ENCODE results near the gene PANK4.

Gene PANK4

GRCh38 chr1:2494323-2494693 lies 32.1 kb downstream of the PANK4 start:
- DNase-seq: no peak

DNA sequence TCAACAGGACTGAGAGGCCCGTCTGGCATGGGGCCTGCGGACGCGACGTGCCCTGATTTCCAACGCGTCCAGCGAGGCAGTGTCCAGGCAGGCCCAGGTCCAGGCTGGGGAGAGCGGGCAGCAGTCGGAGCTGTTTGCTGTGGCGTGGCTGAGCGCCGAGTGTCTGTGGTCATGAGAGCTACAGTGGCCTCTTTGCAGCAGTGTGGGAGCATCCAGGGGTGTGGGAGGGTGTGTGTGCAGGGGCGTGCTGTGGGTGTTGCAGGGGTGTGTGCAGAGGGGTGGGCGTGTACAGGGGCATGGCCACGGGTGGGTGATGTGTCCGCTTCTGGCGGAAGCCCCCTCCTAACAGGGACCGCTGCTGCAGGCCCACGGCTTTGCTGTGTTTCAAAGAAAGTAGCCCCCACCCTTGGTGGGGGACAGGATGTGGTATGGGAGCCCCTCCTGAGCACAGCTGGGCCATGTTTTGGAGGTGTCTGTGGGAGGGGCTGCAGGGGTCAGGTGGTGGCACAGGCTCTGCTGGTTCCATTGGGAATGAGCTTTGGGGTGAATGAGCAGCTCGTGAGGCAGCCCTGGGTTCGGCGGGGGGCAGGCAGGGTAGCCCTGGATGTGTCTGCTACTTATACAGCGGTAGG lies 32.6 kb downstream of the PANK4 start:
- no peak for DNase-seq

DNA sequence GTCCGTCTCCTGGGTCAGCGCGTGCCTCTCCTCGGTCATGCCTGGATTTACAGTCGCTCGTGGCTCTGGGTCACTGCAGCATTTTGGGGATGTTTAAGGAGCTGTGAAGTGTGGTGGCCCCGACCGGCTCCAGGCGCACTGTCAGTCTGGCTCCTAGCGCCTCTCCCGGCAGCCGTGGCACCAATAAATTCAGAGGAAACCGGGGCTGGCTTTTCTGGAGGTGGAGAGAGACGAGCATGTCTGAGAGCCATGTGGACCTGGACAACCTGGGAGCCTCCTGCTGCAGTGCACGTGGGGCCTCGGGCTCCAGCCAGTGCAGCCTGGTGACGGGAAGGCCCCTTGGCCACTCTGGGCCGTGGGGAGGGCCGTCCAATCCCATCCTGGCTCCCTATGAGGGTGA lies 33.2 kb downstream of the PANK4 start:
- peak; percentile 24 for DNase-seq

- DNase-seq: no peak
These were observed 34.3 kb downstream of the PANK4 start for GRCh38 chr1:2492091-2492490.

DNA sequence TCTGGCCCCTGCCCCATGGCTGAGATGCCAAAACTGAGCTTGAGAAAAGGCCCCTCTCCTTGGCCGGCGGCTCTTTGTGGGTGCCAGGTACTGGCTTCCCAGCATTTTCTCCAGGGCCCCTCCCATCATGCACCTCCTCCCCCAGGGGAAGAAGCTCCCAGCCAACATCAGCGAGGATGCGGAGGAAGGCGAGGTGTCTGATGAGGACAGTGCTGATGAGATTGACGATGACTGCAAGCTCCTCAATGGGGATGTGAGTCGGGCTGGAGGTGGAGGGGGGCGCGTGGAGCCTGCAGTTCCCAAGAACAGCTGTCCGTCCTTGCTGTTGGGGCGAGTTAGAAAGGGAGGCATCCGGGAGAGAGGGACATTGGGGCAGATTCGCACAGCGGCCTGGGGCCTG lies 36.8 kb downstream of the PANK4 start:
- DNase-seq: no peak

GRCh38 chr1:2488688-2489087 lies 37.7 kb downstream of the PANK4 start:
- no peak for DNase-seq

- no peak for DNase-seq
These were observed 39.8 kb downstream of the PANK4 start for GRCh38 chr1:2486558-2486957.

GRCh38 chr1:2486041-2486440 lies 40.4 kb downstream of the PANK4 start:
- no peak for DNase-seq

GRCh38 chr1:2483970-2484369 lies 42.4 kb downstream of the PANK4 start:
- no peak for DNase-seq

GRCh38 chr1:2483026-2483425 lies 43.4 kb downstream of the PANK4 start:
- DNase-seq: no peak

DNA sequence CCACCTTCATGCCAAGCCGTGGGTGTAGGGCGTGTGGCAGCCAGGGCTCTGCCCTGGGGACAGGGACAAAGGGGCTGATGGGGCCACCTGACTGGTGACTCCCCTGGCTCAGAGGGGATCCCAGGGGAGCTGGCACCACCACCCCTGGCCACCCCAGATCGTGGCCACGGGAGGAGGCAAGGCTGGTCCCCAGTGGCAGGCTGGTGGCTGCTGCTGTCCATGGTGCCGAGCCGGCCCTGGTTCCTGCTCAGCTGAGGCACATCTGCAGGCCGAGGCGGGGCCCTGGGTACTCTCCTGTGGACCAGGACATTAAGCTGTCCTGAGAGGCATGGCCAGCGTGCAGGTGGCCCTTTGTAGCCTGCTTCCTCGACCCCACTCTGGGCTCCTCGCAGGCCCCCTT lies 43.8 kb downstream of the PANK4 start:
- no peak for DNase-seq

GRCh38 chr1:2481885-2482284 lies 44.5 kb downstream of the PANK4 start:
- DNase-seq: no peak

GRCh38 chr1:2480986-2481364 lies 45.4 kb downstream of the PANK4 start:
- peak; percentile 36 for DNase-seq

DNA sequence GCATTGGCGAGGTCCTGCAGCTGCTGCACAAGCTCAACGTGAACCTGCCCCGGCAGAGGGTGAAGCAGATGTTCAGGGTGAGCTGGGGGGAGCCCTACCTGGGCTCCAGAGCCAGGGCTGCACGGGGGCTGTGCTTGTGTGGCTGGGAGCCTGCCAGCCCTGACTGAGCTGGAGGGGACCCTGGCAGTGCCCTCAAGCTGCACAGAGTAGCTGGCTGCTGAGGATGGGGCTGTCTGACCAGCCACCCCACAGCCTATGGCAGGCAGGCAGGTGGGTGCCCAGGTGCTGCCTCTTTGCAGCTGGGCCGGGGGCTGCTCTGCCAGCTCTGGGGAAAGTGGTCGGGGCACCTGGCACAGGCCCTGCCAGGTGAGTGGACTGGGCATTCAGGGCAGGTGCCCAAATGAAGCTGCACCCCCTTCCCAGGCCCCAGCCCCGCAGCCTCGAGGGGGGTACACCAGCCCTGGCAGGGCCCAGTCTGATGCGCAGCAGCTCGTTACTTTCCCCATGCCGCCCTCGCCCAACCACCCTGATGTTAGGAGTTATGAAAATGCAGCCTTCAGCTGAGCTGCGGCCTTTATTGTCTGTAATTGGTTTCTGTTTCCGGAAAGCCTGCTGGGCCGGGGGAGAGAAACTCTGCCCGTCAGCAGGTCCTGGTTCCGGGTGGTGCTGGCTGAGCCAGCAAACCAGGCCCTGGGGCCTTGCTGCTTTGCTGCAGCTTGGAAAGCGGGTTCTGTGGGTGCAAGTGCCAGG lies 46.0 kb downstream of the PANK4 start:
- no peak for DNase-seq

DNA sequence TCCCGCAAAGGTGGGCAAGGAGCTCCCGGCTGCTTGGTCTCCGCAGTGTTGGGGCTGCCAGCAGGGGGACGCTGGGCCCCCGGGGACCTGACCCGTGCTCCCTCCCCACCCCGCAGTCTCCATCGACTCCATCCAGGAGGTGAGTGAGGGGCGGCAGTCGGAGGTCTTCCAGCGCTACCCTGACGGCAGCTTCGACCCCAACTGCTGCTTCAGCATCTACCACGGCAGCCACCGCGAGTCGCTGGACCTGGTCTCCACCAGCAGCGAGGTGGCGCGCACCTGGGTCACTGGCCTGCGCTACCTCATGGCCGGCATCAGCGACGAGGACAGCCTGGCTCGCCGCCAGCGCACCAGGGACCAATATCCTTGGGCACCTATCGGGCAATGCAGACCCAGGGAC lies 46.8 kb downstream of the PANK4 start:
- DNase-seq: no peak

DNA sequence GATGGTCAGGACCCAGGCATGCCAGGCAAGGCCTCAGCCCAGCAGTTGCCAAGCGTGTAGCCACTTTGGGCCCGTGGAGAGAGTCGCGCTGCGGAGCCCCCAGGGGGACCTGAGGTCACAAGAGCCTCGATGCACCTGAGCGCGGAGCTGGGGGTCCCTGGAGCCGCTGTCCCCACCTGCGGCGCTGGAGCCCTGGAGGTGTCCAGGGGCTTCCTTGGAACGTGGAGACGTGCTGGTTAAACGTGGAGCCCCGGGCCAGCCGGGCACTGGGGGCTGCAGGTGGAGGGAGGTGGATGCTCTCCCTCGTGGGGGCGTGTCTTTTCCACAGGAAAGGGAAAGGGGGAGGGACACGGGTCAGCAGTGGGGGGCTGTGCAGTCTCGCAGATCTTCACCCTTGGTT lies 47.2 kb downstream of the PANK4 start:
- DNase-seq: no peak

DNA sequence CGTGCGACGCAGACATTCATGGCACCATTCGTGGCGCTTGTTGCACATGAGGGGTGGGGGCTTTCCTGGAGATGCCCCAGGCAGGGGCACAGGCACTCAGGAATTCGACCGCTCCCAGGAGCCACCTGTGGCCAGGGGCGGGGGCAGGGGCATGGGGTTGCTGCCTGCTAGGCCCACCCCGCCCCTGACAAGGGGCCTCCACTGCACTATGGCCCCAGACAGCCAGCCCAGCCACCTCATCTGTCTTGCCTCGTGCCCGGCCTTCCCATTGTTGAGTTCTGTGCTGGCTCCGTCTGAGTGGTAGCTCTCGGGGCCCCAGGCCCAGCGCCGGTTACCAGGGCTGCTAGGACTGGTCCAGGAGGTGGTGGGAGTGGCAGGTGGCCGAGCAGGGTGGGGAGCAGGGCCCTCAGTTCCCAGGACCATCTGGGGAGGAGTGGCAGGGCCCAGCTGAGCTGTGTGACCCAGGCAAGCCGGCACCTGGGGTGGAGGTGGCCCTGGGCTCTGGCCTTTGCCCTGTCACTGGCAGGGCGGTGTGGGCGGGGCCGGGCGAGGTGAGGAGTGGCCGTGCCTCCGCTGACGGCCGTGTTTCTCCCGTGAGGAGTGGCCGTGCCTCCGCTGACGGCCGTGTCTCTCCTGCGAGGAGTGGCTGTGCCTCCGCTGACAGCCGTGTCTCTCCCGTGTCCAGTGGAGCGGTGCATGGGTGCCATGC lies 48.5 kb downstream of the PANK4 start:
- peak; percentile 59 for DNase-seq

DNA sequence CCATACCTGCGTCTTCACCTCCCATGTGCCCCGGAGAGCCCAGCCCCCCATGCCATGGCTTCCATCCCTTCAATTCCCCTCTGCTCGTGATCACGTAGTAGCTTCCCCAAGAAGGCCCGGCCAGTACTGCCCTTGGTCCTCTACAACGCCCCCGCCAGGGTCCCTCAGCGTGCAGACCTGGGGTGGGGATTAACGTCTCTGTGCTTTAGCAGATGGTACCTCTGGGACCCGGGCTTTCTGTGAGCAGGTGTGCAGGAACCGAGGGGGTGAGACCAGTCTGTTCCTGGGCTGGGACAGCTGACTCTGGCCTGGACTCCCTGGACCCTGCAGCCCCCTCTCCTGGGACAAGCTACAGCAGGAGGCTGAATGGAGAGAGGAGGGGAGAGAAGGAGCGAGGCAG lies 49.1 kb downstream of the PANK4 start:
- DNase-seq: no peak

DNA sequence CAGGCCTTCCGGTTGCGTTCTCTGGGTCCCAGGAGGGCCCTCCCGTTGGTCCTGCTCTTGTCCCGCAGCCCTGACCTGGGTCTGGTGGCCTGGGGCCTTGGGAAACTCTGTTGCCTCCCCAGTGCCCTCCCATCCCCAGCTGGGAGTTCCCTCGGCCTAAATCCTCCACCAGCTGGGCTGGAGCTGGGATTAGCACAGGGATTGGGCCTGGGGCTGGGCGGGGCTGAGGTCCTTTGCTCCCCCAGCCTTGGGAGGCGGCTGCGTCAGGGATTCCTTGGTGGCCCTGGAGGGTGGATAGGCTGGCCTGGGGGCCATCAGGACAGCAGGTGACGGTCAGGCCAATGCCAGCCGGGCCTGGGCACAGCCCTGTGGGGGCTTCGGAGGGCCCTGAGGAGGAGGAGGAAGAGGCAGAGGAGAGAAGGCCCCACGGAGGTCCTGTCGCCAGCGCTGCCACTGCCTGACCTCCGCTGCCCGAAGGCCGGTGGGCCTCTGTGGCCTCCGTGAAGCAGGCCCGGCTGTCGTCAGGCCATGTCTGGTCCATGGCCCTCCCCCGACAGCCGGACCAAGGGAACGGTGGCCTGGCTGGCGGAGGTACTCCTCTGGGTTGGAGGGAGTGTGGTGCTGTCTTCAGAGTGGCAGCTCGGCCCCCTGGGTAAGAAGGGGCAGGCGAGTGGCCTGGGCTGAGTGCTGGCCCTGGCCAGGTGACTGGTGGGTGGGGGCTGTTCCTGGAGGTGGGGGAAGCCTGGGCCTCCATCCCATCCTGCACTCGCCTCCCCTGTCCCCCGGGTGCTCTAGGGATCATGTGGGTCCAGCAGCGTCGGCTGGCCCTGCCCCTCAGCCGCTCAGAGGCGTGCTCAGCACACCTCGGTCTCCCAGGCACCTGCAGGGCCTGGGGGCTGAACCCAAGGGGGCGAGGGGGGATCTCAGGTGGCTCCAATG lies 50.1 kb downstream of the PANK4 start, which contains the start of gene PLCH2:
PLCH2 (plus strand) TSS at position 229 of the 939 bp plus-strand sequence; CDS start at position 529, 300 bp downstream.
- DNase-seq: no peak

DNA sequence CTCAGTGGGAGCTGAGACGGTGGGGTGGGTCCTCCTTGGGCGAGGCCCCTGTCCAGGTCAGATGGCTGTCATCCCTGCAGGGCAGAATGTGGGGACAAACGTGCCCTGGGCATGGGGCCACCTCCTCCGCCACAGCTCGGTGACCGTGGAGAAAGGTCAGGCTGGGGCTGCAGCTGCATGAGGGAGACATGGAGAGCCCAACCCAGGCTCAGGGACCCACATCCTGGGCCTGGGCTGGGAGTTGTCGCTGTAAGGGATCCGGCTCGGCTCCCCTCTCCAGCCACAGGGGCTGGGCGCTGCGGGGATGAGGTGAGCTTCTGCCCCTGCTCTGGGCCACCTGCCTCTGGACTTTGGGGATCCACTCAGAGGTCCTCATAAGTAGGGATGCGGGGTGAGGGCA lies 50.8 kb downstream of the PANK4 start:
- DNase-seq: no peak

GRCh38 chr1:2474933-2475371 lies 51.4 kb downstream of the PANK4 start:
- DNase-seq: no peak

GRCh38 chr1:2474104-2474844 lies 52.1 kb downstream of the PANK4 start:
- no peak for DNase-seq

Measured in DMS53 (cell line).